ENCODE data around the gene SHISA7.
A peak's percentile ranks its signal among the peaks of the same experiment; 100 is the strongest.
"Not testable (repeated sequence)": the region's sequence is repeated elsewhere in the genome, so short reads cannot be mapped to it uniquely, and the experiment has no call there.

SHISA7 gene

DNA sequence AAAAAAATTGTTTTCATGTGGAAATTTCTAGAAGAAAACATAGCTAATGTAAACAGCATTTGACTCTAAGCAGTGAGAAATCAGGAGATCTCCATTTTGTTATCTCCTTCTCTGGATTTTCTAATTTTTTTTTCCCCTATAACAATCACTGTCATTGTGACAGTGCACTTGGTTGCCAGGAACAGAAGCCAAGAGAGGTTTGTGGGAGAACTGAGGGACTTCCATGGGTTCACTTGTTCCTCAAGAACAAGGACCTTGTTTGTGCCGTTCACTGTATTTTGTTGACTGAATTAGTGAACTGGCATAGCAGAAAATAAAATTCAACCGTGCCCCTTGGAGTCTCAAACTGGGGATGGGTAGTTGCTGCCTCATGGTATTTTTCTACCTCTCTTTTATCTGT, 17.1 kb downstream of the SHISA7 start:
- no peak for DNase-seq (ENCODE audit: low read depth)

DNA sequence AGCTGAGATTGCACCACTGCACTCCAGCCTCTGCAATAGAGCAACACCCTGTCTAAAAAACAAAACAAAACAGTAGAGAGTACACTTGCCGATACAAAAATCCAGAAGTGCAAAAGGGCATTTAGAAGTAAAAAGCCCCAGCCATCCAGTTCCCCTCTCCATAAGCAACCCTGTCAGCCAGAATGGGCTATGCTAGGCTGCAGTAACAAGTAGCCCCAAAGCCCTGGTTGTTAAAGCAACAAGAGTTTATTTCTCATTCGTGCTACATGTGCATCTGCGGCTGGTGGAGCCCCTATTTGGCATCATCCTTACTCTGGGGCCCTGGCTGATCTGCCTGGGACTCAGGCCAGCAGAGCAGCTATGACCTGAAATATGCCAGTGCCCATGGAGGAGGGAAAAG, 18.6 kb downstream of the SHISA7 start:
- TF ChIP-seq, protein P1, sequence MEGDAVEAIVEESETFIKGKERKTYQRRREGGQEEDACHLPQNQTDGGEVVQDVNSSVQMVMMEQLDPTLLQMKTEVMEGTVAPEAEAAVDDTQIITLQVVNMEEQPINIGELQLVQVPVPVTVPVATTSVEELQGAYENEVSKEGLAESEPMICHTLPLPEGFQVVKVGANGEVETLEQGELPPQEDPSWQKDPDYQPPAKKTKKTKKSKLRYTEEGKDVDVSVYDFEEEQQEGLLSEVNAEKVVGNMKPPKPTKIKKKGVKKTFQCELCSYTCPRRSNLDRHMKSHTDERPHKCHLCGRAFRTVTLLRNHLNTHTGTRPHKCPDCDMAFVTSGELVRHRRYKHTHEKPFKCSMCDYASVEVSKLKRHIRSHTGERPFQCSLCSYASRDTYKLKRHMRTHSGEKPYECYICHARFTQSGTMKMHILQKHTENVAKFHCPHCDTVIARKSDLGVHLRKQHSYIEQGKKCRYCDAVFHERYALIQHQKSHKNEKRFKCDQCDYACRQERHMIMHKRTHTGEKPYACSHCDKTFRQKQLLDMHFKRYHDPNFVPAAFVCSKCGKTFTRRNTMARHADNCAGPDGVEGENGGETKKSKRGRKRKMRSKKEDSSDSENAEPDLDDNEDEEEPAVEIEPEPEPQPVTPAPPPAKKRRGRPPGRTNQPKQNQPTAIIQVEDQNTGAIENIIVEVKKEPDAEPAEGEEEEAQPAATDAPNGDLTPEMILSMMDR (conservative IDR thresholded peaks at IDR 0.05; ENCODE audit: control insufficient read depth, insufficient read depth, low read depth, low read length): no peak
- DNase-seq (ENCODE audit: low read depth): no peak
- no peak overlapping the region for H3K4me3 ChIP-seq (ENCODE audit: control insufficient read depth, low read depth, low read length)

More for the DNA sequence above, 17.1 kb downstream of the SHISA7 start:
- TF ChIP-seq, protein P1 (conservative IDR thresholded peaks at IDR 0.05; ENCODE audit: control insufficient read depth, insufficient read depth, low read depth, low read length): no peak
- no peak overlapping the region for H3K4me3 ChIP-seq (ENCODE audit: control insufficient read depth, low read depth, low read length)

DNA sequence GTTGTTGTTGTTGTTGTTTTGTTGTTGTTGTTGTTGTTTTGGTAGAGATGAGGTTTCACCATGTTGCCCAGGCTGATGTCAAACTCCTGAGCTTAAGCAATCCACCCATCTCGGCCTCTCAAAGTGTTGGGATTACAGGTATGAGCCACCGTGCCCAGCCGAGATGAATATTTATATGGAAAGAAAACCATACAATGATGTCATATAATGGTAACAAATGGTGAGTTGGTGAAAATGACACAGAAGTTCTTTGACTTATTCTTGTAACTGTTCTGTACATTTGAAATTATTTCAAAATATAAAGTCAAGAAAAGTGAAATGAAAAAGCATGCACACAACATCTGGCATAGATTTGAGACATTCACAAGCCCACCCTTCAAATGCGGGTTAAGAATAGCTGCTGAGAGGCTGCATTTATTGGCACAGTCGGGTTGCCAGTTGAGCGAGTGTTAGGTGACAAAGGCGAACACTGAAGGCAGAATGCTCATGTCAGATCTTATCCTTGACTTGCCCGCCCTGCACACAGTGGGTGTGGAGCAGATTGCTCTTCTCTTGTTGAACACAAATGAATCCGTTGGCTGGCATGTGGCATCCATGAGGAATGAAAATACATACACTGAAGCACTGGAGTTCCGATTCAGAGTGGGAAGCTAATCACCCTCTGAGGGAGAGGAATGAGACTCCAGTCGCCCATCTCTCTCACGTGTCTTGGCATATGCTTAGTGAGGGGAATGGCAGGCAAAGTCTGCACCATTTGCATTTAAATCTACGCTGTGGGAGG, 19.7 kb downstream of the SHISA7 start:
- no peak for DNase-seq (ENCODE audit: low read depth)
- TF ChIP-seq, protein P1 (conservative IDR thresholded peaks at IDR 0.05; ENCODE audit: control insufficient read depth, insufficient read depth, low read depth, low read length): no peak
- H3K4me3 ChIP-seq (ENCODE audit: control insufficient read depth, low read depth, low read length): no peak overlapping the region

DNA sequence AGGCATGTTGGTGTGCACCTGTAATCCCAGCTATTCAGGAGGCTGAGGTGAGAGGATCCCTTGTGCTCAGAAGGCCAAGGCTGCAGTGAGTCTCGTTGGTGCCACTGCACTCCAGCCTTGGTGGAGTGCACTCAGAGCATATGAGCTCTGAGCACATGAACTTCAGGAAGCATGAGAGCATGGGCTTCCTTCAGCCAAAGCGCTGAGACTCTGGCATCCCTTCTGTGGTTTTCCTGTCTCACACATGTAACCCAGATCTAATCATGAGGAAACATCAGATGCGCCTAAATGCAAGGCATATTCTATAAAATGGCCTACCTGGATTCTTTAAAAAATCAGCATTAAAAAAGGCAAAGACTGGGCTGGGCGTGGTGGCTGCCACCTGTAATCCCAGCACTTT, 21.8 kb downstream of the SHISA7 start:
- DNase-seq (ENCODE audit: low read depth); H3K4me3 ChIP-seq (ENCODE audit: control insufficient read depth, low read depth, low read length): not testable (repeated sequence)

DNA sequence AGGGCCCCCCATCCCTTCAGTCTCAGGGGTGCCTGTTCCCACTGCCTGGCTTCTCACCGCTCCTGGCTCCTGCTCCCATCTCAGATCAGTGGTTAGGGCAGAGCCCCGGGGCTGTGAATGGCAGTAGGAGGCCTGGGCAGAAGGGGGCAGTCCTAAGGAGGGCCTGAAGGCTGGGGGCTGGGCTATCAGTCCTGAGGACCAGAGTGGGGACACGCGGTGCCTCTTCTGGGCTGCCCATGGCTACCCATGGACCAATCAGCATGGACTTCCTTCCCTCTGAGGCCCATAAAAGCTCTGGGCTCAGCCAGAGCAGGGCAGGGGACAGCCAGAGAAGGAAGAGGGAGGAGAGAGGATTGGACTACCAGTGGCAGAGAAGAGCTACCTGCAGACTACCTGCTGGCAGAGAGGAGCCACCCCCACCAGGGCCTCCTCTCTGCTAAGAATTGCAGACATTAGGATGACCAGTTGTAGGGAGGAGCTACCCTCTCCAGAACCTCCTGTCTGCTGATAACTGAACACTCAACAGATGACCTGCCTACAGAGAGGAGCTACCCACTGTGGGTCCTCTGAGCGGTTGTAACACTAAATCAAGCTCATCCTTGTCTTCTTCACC, 23.4 kb downstream of the SHISA7 start:
- H3K4me3 ChIP-seq (ENCODE audit: control insufficient read depth, low read depth, low read length): no peak overlapping the region
- no peak for DNase-seq (ENCODE audit: low read depth)
- TF ChIP-seq, protein P1 (conservative IDR thresholded peaks at IDR 0.05; ENCODE audit: control insufficient read depth, insufficient read depth, low read depth, low read length): no peak

DNA sequence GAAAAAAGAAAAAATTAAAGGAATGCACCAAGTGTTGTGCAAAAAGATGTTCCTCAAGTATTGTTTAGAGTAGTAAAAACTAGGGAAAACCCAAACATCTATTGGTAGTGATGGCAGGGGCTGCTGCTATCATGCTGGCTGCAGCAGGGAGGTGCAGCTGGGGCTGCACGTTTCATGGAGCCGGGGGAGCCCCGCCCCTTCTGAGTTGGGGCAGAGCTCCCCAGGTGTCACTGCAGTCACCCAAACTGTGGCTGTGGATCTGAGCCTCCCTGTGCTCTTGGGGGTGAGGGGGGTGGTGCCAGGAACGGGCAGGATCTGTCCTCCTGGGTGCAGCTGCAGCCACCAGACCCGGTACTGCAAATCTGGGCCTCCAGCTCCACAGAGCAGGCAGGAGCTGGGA, 24.0 kb downstream of the SHISA7 start:
- no peak for DNase-seq (ENCODE audit: low read depth)
- TF ChIP-seq, protein P1 (conservative IDR thresholded peaks at IDR 0.05; ENCODE audit: control insufficient read depth, insufficient read depth, low read depth, low read length): no peak

DNA sequence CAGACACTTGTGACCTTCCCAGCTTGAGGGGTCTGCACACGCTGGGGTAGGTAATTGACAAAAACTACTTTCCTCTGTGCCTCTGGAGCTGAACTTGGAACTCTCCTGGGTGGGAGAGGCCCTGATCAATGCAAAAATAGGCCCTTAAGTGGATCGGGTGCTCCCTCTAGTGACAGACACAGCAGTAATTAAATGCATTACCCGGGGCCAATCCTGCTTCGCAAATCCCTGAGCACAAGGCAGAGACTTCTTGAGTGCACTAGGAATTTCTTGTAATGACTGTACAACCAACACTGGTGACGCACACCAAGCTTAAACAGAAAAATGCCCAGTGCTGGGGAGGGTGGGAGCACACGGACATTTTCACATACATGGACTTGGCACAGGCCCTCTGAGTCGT, 24.9 kb downstream of the SHISA7 start:
- no peak overlapping the region for H3K4me3 ChIP-seq (ENCODE audit: control insufficient read depth, low read depth, low read length)
- TF ChIP-seq, protein P1 (conservative IDR thresholded peaks at IDR 0.05; ENCODE audit: control insufficient read depth, insufficient read depth, low read depth, low read length): peak; percentile 75
- peak; percentile 85 for DNase-seq (ENCODE audit: low read depth)

More for the DNA sequence above, 24.0 kb downstream of the SHISA7 start:
- no peak overlapping the region for H3K4me3 ChIP-seq (ENCODE audit: control insufficient read depth, low read depth, low read length)

Data from fibroblast of mammary gland (primary cell).